ENCODE measurements around the gene MYO1D.

GRCh38 chr17:32771396-32771795, 105.5 kb downstream of the MYO1D start:
- TF ChIP-seq CTCF (conservative IDR thresholded peaks at IDR 0.05; ENCODE audit: low read depth, low read length) (no peak), EZH2 (IDR thresholded peaks at IDR 0.05; ENCODE audit: low read length, unreplicated experiment) (no peak)
